Measurements from ENCODE around the gene ARMC9.

ARMC9 gene

GRCh38 chr2:231415029-231415428 lies 216.6 kb downstream of the ARMC9 start:
- in situ Hi-C loops (cut with HindIII; ENCODE audit: low sequenced_read_pairs): no loop called here
- no peak for DNase-seq (ENCODE audit: low read depth, low spot score)
- H3K4me3 ChIP-seq (ENCODE audit: low read depth, low read length): no peak overlapping the region
- TF ChIP-seq CTCF (IDR thresholded peaks at IDR 0.05; ENCODE audit: low read depth, low read length): no peak

GRCh38 chr2:231418820-231419640 lies 220.6 kb downstream of the ARMC9 start:
- H3K4me3 ChIP-seq (ENCODE audit: low read depth, low read length): no peak overlapping the region
- TF ChIP-seq CTCF (IDR thresholded peaks at IDR 0.05; ENCODE audit: low read depth, low read length): no peak
- in situ Hi-C loops (cut with HindIII; ENCODE audit: low sequenced_read_pairs): no loop called here
- no peak for DNase-seq (ENCODE audit: low read depth, low spot score)

GRCh38 chr2:231421051-231421580 lies 222.7 kb downstream of the ARMC9 start:
- no peak for TF ChIP-seq CTCF (IDR thresholded peaks at IDR 0.05; ENCODE audit: low read depth, low read length)
- no peak for DNase-seq (ENCODE audit: low read depth, low spot score)
- in situ Hi-C loops (cut with HindIII; ENCODE audit: low sequenced_read_pairs): no loop called here
- no peak overlapping the region for H3K4me3 ChIP-seq (ENCODE audit: low read depth, low read length)

GRCh38 chr2:231422056-231422455 lies 223.6 kb downstream of the ARMC9 start:
- TF ChIP-seq CTCF (IDR thresholded peaks at IDR 0.05; ENCODE audit: low read depth, low read length): no peak
- in situ Hi-C loops (cut with HindIII; ENCODE audit: low sequenced_read_pairs): no loop called here
- DNase-seq (ENCODE audit: low read depth, low spot score): no peak
- no peak overlapping the region for H3K4me3 ChIP-seq (ENCODE audit: low read depth, low read length)

- H3K4me3 ChIP-seq (ENCODE audit: low read depth, low read length): no peak overlapping the region
- no peak for DNase-seq (ENCODE audit: low read depth, low spot score)
- TF ChIP-seq CTCF (IDR thresholded peaks at IDR 0.05; ENCODE audit: low read depth, low read length): no peak
- in situ Hi-C loops (cut with HindIII; ENCODE audit: low sequenced_read_pairs): no loop called here
These were observed 224.7 kb downstream of the ARMC9 start for GRCh38 chr2:231423176-231423575.
